ENCODE results near the gene PTHLH.

- TF ChIP-seq POLR2A (IDR thresholded peaks at IDR 0.05; ENCODE audit: low read length) (no peak), GATA1 (IDR thresholded peaks at IDR 0.05; ENCODE audit: low read depth, low read length) (no peak)
Measured at GRCh38 chr12:27940245-27940644, 32.3 kb downstream of the PTHLH start.

All from erythroblast (primary cell).